HFF-Myc (cell line): ENCODE results near the gene OR10A3.

ENCODE experiments used
- DNase-seq: peaks from one replicate; pipeline ENCODE4 v3.0.0-alpha.2; 2011; ENCODE audit warnings: low read depth; ENCODE audit errors: extremely low read depth
- H3K4me3 ChIP-seq: replicated peaks from 2 replicates; pipeline ENCODE4 v1.5.1; 2011; ENCODE audit warnings: low read depth, mild to moderate bottlenecking, control low read depth, low read length
- CTCF ChIP-seq: IDR thresholded peaks from 2 replicates; pipeline ENCODE4 v1.5.1; 2012; ENCODE audit warnings: mild to moderate bottlenecking, low read depth, low read length, control low read depth; ENCODE audit errors: missing control alignments

OR10A3 gene

GRCh38 chr11:7911011-7911410 is 30.5 kb downstream of the OR10A3 start:
- TF ChIP-seq CTCF: no peak
- no peak for DNase-seq
- no peak overlapping the region for H3K4me3 ChIP-seq

GRCh38 chr11:7910286-7910788 is 31.2 kb downstream of the OR10A3 start:
- TF ChIP-seq CTCF: no peak
- DNase-seq: no peak

GRCh38 chr11:7909585-7910285 is 31.8 kb downstream of the OR10A3 start:
- DNase-seq: no peak
- TF ChIP-seq CTCF: no peak
- H3K4me3 ChIP-seq: no peak overlapping the region

More at GRCh38 chr11:7910286-7910788, 31.2 kb downstream of the OR10A3 start:
- no peak overlapping the region for H3K4me3 ChIP-seq

GRCh38 chr11:7907121-7907520 is 34.4 kb downstream of the OR10A3 start:
- DNase-seq: no peak
- H3K4me3 ChIP-seq: no peak overlapping the region
- TF ChIP-seq CTCF: no peak

- TF ChIP-seq CTCF: no peak
- DNase-seq: no peak
- no peak overlapping the region for H3K4me3 ChIP-seq
These were observed 35.0 kb downstream of the OR10A3 start for GRCh38 chr11:7906481-7906880.

- H3K4me3 ChIP-seq: no peak overlapping the region
- no peak for DNase-seq
- TF ChIP-seq CTCF: no peak
These were observed 35.5 kb downstream of the OR10A3 start for GRCh38 chr11:7905961-7906429.
